Subcutaneous abdominal adipose tissue (tissue), 5 donors: ENCODE data around the gene MEFV.
"Not testable (repeated sequence)": the region's sequence is repeated elsewhere in the genome, so short reads cannot be mapped to it uniquely, and the experiment has no call there.

Experiments
- H3K27ac ChIP-seq: one replicate; pipeline ENCODE4 v1.7.0; 2013; ENCODE audit warnings: low read depth, mild to moderate bottlenecking, inconsistent platforms, low read length, moderate library complexity
- H3K27me3 ChIP-seq, 5 donors: one replicate each; pipeline ENCODE4 v1.7.0; 2013; ENCODE audit warnings: low read length in 5 of 5, inconsistent platforms in 1 of 5; ENCODE audit not compliant: control insufficient read depth in 5 of 5, insufficient read depth in 4 of 5
- H3K36me3 ChIP-seq, 5 donors: one replicate each; pipeline ENCODE4 v1.7.0; 2013; ENCODE audit warnings: low read length in 5 of 5; ENCODE audit not compliant: control insufficient read depth in 5 of 5, insufficient read depth in 5 of 5
- H3K4me1 ChIP-seq, 5 donors: one replicate each; pipeline ENCODE4 v1.7.0; 2013; ENCODE audit warnings: low read length in 5 of 5, mild to moderate bottlenecking in 3 of 5, moderate library complexity in 1 of 5; ENCODE audit not compliant: control insufficient read depth in 5 of 5, insufficient read depth in 5 of 5
- H3K4me3 ChIP-seq, 5 donors: one replicate each; pipeline ENCODE4 v1.7.0; 2013; ENCODE audit warnings: low read length in 5 of 5, low read depth in 1 of 5
- H3K9ac ChIP-seq, 5 donors: one replicate each; pipeline ENCODE4 v1.7.0; 2013; ENCODE audit warnings: low read length in 5 of 5, mild to moderate bottlenecking in 4 of 5, moderate library complexity in 3 of 5
- H3K9me3 ChIP-seq, 5 donors: one replicate each; pipeline ENCODE4 v1.7.0; 2013; ENCODE audit warnings: low read length in 5 of 5; ENCODE audit not compliant: control insufficient read depth in 5 of 5
- donor health status: healthy.
- donor health status: healthy.
- donor health status: healthy.
- donor health status: healthy.
- donor health status: healthy.

Gene MEFV

DNA sequence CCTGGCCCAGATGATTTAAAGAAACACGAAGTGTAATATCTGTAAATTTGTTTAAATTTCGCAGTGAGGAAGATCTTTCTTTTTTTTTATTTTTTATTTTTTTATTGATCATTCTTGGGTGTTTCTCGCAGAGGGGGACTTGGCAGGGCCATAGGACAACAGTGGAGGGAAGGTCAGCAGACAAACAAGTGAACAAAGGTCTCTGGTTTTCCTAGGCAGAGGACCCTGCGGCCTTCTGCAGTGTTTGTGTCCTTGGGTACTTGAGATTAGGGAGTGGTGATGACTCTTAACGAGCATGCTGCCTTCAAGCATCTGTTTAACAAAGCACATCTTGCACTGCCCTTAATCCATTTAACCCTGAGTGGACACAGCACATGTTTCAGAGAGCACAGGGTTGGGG lies 14.3 kb upstream of the MEFV start:
- H3K27me3 ChIP-seq, H3K9ac ChIP-seq, H3K27ac ChIP-seq, H3K4me3 ChIP-seq: not testable (repeated sequence)
- H3K9me3 ChIP-seq: peaks cover 0 to 27% (median 3%) of the 10 kb centered on the region in 5 donors
- peaks cover 0 to 15% (median 2%) of the 10 kb centered on the region in 5 donors for H3K36me3 ChIP-seq
- peaks cover 0 to 11% (median 3%) of the 10 kb centered on the region in 5 donors for H3K4me1 ChIP-seq

DNA sequence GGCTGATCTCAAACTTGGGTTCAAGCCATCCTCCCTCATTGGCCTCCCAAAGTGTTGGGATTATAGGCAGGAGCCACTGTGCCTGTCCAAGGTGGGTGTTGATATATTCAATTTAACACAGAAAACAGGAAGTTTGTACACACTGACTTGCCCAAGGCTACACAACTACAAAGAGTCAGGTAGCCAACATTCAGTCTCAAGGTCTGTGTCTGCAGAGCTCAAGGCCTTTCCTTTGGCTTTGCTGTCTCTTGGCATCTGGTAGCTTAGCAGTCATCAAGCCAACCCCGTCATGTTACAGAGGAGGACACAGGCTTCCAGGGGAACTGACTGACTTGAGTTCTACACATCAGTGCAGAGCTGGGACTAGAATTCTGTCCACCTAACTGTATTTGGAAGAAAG lies 11.9 kb upstream of the MEFV start:
- Histone ChIP-seq H3K27me3 (peaks cover 0 to 4% (median 0%) of the 10 kb centered on the region in 5 donors), H3K36me3 (peaks cover 0 to 18% (median 4%) of the 10 kb centered on the region in 5 donors), H3K9me3 (peaks cover 0 to 29% (median 5%) of the 10 kb centered on the region in 5 donors), H3K27ac (no peak overlapping the region), H3K4me1 (peaks cover 7 to 19% (median 13%) of the 10 kb centered on the region in 5 donors), H3K9ac (no peak overlapping the region), H3K4me3 (no peak overlapping the region)

- Histone ChIP-seq H3K27ac (no peak overlapping the region), H3K4me1 (peaks cover 7 to 19% (median 16%) of the 10 kb centered on the region in 5 donors), H3K27me3 (peaks cover 0 to 4% (median 0%) of the 10 kb centered on the region in 5 donors), H3K4me3 (no peak overlapping the region), H3K36me3 (peaks cover 0 to 18% (median 4%) of the 10 kb centered on the region in 5 donors), H3K9ac (no peak overlapping the region), H3K9me3 (peaks cover 0 to 29% (median 5%) of the 10 kb centered on the region in 5 donors)
Observed at GRCh38 chr16:3266873-3267537, 10.6 kb upstream of the MEFV start.

GRCh38 chr16:3264137-3265036 lies 8.0 kb upstream of the MEFV start:
- Histone ChIP-seq H3K9me3 (peaks cover 0 to 29% (median 5%) of the 10 kb centered on the region in 5 donors), H3K4me3 (peak overlapping the region; percentile 66 to 82 (median 72)), H3K27me3 (peaks cover 0 to 4% (median 0%) of the 10 kb centered on the region in 5 donors), H3K36me3 (peaks cover 0 to 18% (median 4%) of the 10 kb centered on the region in 5 donors), H3K4me1 (peaks cover 7 to 21% (median 20%) of the 10 kb centered on the region in 5 donors), H3K27ac (peak overlapping the region; percentile 99), H3K9ac (peak overlapping the region; percentile 78 to 100 (median 86))

DNA sequence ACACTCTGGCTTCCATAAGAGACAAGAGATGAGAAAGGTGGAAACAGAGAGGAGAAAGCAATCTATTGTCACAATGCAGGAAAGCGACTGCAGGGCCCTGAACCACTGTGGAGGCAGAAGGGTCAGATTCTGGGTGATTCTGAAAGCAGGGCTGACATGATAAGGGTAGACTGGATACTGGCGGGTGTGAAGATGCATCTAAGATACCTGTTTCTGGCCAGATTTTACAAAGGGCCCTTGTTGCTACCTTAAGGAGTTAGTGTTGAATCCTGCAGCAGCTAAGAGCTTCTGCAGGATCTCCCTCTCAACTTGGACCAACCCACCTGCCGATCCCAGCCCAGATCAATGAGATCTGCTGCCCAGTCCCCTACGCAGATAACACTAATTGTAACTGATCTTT lies 6.1 kb upstream of the MEFV start:
- no peak overlapping the region for H3K27ac ChIP-seq
- peaks cover 0 to 20% (median 4%) of the 10 kb centered on the region in 5 donors for H3K9me3 ChIP-seq
- H3K27me3 ChIP-seq: peaks cover 0 to 4% (median 0%) of the 10 kb centered on the region in 5 donors
- H3K36me3 ChIP-seq: peaks cover 0 to 12% (median 4%) of the 10 kb centered on the region in 5 donors
- peak overlapping the region in 1 of 5 donors; percentile 66 for H3K4me3 ChIP-seq
- H3K4me1 ChIP-seq: peaks cover 7 to 37% (median 35%) of the 10 kb centered on the region in 5 donors
- H3K9ac ChIP-seq: no peak overlapping the region

DNA sequence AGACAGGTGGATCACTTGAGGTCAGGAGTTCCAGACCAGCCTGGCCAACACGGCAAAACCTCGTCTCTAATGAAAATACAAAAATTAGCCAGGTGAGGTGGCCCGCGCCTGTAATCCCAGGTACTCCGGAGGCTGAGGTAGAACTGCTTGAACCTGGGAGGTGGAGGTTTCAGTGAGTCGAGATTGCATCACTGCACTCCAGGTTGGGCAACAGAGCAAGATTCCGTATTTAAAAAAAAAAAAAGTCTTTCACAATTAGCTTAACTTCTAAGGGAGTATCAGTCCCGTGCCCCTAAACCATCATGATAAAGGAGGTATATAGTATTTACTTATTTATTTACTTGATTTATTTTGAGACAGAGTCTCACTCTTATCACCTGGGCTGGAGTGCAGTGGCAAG lies 3.4 kb upstream of the MEFV start:
- H3K9me3 ChIP-seq: peaks cover 0 to 4% (median 3%) of the 10 kb centered on the region in 5 donors
- H3K27ac ChIP-seq: peak overlapping the region; percentile 46
- no peak overlapping the region for H3K9ac ChIP-seq
- H3K27me3 ChIP-seq: peaks cover 0 to 4% (median 0%) of the 10 kb centered on the region in 5 donors
- H3K4me3 ChIP-seq: no peak overlapping the region
- peaks cover 0 to 2% (median 0%) of the 10 kb centered on the region in 5 donors for H3K36me3 ChIP-seq
- H3K4me1 ChIP-seq: peaks cover 6 to 48% (median 31%) of the 10 kb centered on the region in 5 donors

- peaks cover 0 to 41% (median 26%) of the 10 kb centered on the region in 5 donors for H3K4me1 ChIP-seq
- H3K36me3 ChIP-seq: no peaks in the 10 kb centered on the region
- no peak overlapping the region for H3K9ac ChIP-seq
- no peak overlapping the region for H3K27ac ChIP-seq
- no peak overlapping the region for H3K4me3 ChIP-seq
- H3K27me3 ChIP-seq: peaks cover 0 to 2% (median 0%) of the 10 kb centered on the region in 5 donors
- no peaks in the 10 kb centered on the region for H3K9me3 ChIP-seq
Observed at GRCh38 chr16:3256866-3257465, 533 bp upstream of the MEFV start.

DNA sequence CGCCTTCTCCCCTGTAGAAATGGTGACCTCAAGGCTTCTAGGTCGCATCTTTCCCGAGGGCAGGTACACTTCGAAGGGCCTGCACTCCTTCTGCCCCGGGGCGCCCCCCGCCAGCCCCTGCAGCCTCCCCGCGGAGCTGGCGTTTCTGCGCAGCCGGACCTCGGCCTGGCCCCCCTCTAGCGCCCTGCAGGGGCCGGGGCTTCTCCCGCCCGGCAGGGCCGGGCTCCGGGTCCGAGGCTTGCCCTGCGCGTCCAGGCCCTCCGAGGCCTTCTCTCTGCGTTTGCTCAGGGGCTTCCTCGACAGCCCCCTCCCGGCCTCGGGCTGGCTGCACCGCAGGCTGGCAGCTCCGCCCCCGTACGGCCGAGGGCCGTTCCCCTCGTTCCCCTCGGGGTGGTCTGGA lies 2.1 kb downstream of the MEFV start:
- Histone ChIP-seq H3K9me3 (no peaks in the 10 kb centered on the region), H3K27me3 (peaks cover 0 to 2% (median 0%) of the 10 kb centered on the region in 5 donors), H3K9ac (no peak overlapping the region), H3K27ac (no peak overlapping the region), H3K4me3 (no peak overlapping the region), H3K36me3 (no peaks in the 10 kb centered on the region), H3K4me1 (peaks cover 0 to 36% (median 21%) of the 10 kb centered on the region in 5 donors)

GRCh38 chr16:3252967-3253366 lies 3.5 kb downstream of the MEFV start:
- H3K27ac ChIP-seq: no peak overlapping the region
- no peaks in the 10 kb centered on the region for H3K9me3 ChIP-seq
- H3K9ac ChIP-seq: no peak overlapping the region
- peaks cover 0 to 22% (median 9%) of the 10 kb centered on the region in 5 donors for H3K4me1 ChIP-seq
- no peaks in the 10 kb centered on the region for H3K36me3 ChIP-seq
- H3K4me3 ChIP-seq: no peak overlapping the region
- H3K27me3 ChIP-seq: peaks cover 0 to 4% (median 2%) of the 10 kb centered on the region in 5 donors
